Measurements from ENCODE around the gene ALKBH4. TPM values are rescaled to one million over a fixed set of nuclear protein-coding genes. Genes with fewer than 3 reads are reported as not detected.
A peak's percentile ranks its signal among the peaks of the same experiment; 100 is the strongest.

The ALKBH4 gene
- total RNA-seq, 1 donor from 2014 or later = 10.4 TPM

DNA sequence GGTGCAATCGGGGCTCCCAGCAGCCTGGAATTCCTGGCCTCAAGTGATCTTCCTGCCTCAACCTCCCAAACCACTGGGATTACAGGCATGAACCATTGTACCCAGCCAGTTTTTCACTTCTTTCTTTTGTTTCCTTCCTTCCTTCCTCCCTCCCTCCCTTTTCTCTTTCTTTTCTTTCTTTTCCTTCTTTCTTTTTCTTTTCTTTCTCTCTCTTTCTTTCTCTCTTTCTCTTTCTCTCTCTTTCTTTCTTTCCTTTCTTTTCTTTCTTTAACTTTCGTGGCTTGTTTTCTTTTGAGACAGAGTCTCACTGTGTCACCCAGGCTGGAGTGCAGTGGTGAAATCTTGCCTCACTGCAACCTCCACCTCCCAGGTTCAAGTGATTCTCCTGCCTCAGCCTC is 19.0 kb downstream of the ALKBH4 start:
- Histone ChIP-seq H3K9ac (ENCODE audit: low read depth in 1 of 3, low read length in 3 of 3) (no peak overlapping the region), H3K27me3 (ENCODE audit: control insufficient read depth in 3 of 3, insufficient read depth in 3 of 3, low read length in 3 of 3) (no peaks in the 10 kb centered on the region), H3K4me1 (ENCODE audit: control insufficient read depth in 3 of 3, insufficient read depth in 3 of 3, low read length in 3 of 3) (peaks cover under 1 to 1% (median 1%) of the 10 kb centered on the region in 3 donors), H3K4me3 (ENCODE audit: low read length in 3 of 3) (no peak overlapping the region), H3K36me3 (ENCODE audit: control insufficient read depth in 3 of 3, insufficient read depth in 3 of 3, low read length in 3 of 3) (peaks cover 0 to 8% (median 6%) of the 10 kb centered on the region in 3 donors), H3K27ac (ENCODE audit: low read depth, low read length) (no peak overlapping the region), H3K9me3 (ENCODE audit: control insufficient read depth in 3 of 3, low read length in 3 of 3) (no peaks in the 10 kb centered on the region)

DNA sequence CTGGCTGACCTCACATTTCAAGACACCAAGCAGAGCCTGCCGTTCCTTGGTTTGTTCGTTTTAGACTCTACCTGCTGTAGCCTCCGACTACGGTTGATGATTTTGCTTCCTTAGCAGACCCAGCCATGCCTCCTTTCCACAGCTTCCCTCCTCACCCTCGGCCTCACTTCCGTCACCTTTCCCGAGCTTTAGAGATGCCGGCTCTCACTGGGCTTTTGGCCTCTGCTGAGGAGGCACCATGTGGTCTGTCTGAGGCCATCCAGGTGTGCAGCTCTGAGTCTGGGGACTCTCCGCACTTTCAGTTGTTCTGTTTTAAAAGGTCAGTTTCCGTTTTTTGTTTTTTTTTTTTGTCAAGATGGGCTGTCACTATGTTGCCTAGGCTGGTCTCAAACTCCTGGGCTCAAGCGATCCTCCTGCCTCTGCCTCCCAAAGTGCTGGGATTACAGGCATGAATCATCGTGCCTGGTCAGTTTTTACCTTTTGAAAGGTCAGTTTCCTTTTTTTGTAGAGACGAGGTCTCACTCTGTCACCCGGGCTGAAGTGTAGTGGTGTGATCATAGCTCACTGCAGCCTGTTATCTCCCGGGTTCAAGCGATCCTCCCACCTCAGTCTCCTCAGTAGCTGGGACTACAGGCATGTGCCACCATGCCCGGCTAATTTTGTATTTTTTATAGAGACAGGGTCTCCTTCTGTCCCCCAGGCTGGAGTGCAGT is 19.5 kb downstream of the ALKBH4 start:
- Histone ChIP-seq H3K27me3 (ENCODE audit: control insufficient read depth in 3 of 3, insufficient read depth in 3 of 3, low read length in 3 of 3) (no peaks in the 10 kb centered on the region), H3K9ac (ENCODE audit: low read depth in 1 of 3, low read length in 3 of 3) (no peak overlapping the region), H3K4me1 (ENCODE audit: control insufficient read depth in 3 of 3, insufficient read depth in 3 of 3, low read length in 3 of 3) (peaks cover 6 to 7% (median 7%) of the 10 kb centered on the region in 3 donors), H3K27ac (ENCODE audit: low read depth, low read length) (no peak overlapping the region), H3K9me3 (ENCODE audit: control insufficient read depth in 3 of 3, low read length in 3 of 3) (no peaks in the 10 kb centered on the region), H3K36me3 (ENCODE audit: control insufficient read depth in 3 of 3, insufficient read depth in 3 of 3, low read length in 3 of 3) (peaks cover 0 to 8% (median 6%) of the 10 kb centered on the region in 3 donors), H3K4me3 (ENCODE audit: low read length in 3 of 3) (no peak overlapping the region)

DNA sequence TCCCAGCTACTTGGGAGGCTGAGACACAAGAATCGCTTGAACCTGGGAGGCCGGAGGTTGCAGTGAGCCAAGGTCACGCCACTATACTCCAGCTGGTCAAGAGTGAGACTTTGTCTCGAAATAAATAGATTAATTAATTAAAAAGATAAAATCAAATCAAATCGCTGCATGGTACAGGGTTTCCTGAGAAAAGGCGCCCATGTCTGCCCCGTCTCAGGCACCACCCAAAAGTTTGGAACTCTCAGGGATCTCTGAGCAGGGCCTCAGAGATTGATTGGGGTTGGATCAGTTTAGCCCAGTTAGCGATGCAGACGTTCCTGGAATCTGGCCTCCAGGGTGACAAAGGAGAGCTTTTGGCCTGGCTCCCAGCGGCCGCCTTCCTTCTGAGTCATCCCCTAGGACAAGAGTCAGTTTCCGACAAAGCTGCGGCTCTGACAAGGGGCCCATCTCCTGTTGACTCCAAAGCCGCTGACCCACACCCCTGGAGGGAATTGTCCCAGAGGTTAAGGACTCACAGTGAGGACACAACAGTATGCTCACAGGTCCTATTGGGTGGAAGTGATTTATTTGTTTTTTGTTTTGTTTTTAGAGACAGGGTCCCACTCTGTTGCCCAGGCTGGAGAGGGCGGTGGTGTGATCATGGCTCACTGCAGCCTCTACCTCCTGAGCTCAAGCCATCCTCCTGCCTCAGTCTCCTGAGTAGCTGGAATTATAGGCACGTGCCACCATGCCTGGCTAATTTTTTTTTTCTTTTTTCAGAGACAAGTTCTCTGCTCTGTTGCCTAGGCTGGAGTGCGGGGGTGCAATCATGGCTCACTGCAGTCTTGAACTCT is 24.5 kb downstream of the ALKBH4 start:
- no peaks in the 10 kb centered on the region for H3K9me3 ChIP-seq (ENCODE audit: control insufficient read depth in 3 of 3, low read length in 3 of 3)
- no peaks in the 10 kb centered on the region for H3K27me3 ChIP-seq (ENCODE audit: control insufficient read depth in 3 of 3, insufficient read depth in 3 of 3, low read length in 3 of 3)
- peaks cover 8 to 11% (median 8%) of the 10 kb centered on the region in 3 donors for H3K4me1 ChIP-seq (ENCODE audit: control insufficient read depth in 3 of 3, insufficient read depth in 3 of 3, low read length in 3 of 3)
- no peaks in the 10 kb centered on the region for H3K36me3 ChIP-seq (ENCODE audit: control insufficient read depth in 3 of 3, insufficient read depth in 3 of 3, low read length in 3 of 3)
- peak overlapping the region in 1 of 3 donors; percentile 13 for H3K4me3 ChIP-seq (ENCODE audit: low read length in 3 of 3)
- no peak overlapping the region for H3K27ac ChIP-seq (ENCODE audit: low read depth, low read length)
- H3K9ac ChIP-seq (ENCODE audit: low read depth in 1 of 3, low read length in 3 of 3) = peak overlapping the region; percentile 11 to 45 (median 43)

DNA sequence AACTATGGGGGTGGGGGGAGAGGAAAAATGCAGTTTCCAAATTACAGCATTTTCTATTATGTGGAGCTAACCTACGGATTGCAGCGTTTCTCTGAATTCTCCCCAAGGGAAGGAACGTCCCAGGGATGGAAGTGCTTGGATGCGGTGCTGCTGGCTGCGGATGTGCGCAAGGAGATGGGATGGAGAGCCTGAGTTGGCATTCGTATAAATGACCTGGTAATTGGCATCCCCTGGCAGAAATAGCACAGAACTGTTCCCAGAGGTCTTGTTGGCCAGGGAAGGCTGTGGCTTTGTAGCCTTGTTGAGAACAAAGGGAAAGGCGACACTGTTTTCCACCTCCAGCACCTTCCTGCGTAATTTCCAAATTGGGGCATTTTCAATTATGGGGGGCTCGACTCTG is 28.5 kb downstream of the ALKBH4 start:
- H3K9me3 ChIP-seq (ENCODE audit: control insufficient read depth in 3 of 3, low read length in 3 of 3) = no peaks in the 10 kb centered on the region
- H3K4me3 ChIP-seq (ENCODE audit: low read length in 3 of 3) = no peak overlapping the region
- no peak overlapping the region for H3K9ac ChIP-seq (ENCODE audit: low read depth in 1 of 3, low read length in 3 of 3)
- peaks cover 17 to 32% (median 29%) of the 10 kb centered on the region in 3 donors for H3K4me1 ChIP-seq (ENCODE audit: control insufficient read depth in 3 of 3, insufficient read depth in 3 of 3, low read length in 3 of 3)
- no peaks in the 10 kb centered on the region for H3K36me3 ChIP-seq (ENCODE audit: control insufficient read depth in 3 of 3, insufficient read depth in 3 of 3, low read length in 3 of 3)
- no peaks in the 10 kb centered on the region for H3K27me3 ChIP-seq (ENCODE audit: control insufficient read depth in 3 of 3, insufficient read depth in 3 of 3, low read length in 3 of 3)
- H3K27ac ChIP-seq (ENCODE audit: low read depth, low read length) = no peak overlapping the region

DNA sequence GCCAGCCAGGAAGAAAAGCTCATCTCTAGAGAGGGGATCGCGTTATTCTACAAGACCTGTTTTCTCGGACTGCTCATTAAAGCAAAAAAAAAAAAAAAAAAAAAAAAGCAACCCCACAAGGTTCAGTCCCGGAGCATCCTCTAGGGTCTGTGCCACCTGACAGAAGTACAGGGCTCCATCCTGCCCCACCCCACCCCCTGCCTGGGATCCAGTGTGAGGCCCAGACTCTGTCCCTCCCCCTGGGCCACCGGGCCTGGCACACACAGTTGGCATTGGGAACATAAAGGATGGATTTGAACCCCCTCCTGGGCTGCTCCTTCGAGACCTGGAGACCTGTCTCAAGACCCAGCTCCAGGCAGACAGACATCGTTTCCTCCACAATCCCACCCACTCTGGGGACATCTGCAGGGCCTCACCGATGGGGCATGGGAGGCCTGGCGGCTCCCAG is 30.6 kb downstream of the ALKBH4 start:
- H3K4me3 ChIP-seq (ENCODE audit: low read length in 3 of 3) = peak overlapping the region; percentile 66 to 69 (median 66)
- H3K4me1 ChIP-seq (ENCODE audit: control insufficient read depth in 3 of 3, insufficient read depth in 3 of 3, low read length in 3 of 3) = peaks cover 9 to 23% (median 18%) of the 10 kb centered on the region in 3 donors
- H3K27me3 ChIP-seq (ENCODE audit: control insufficient read depth in 3 of 3, insufficient read depth in 3 of 3, low read length in 3 of 3) = no peaks in the 10 kb centered on the region
- H3K9ac ChIP-seq (ENCODE audit: low read depth in 1 of 3, low read length in 3 of 3) = peak overlapping the region in 2 of 3 donors; percentile 40 to 66
- H3K27ac ChIP-seq (ENCODE audit: low read depth, low read length) = no peak overlapping the region
- H3K9me3 ChIP-seq (ENCODE audit: control insufficient read depth in 3 of 3, low read length in 3 of 3) = no peaks in the 10 kb centered on the region
- no peaks in the 10 kb centered on the region for H3K36me3 ChIP-seq (ENCODE audit: control insufficient read depth in 3 of 3, insufficient read depth in 3 of 3, low read length in 3 of 3)

DNA sequence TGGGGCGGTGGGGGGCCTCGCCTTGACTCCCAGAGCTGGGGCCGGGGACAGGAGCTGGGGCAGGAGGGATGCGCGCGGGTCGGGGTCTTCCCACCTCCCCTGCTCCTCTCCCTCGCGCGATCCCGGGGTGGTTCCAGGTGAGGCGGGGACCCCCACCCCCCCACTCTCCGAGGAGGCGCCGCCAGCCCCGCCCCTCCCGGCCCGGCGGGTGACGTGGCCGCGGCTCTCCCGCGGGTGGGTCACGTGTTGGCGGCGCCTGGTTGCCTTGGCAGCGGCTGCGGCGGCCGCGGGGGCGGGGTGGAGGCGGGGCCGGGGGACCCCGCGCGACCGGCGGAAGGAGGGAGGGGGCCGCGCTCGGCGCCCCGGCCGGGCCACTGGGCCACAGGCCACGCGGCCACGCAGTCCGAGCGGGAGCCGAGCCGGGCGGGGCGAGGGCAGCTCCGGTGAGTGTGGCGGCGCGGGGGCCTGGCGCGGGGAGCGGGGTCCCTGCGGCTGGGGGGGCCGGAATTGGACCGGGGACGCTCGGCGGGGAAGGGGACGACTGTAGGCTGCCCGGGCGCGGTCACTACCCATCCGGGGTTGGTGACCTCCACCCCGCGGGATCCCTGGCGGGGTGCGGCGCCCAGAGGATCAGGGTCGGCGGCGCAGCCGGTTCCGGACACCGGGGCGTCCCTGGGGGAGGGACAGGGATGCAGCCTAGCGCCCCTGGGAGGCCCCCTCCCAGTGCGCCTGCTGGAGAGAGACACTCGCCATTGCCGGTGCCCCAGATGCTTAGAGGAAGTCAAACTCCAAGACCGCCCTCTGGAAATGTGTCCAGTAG is 31.2 kb downstream of the ALKBH4 start, which contains the start of gene ORAI2:
Gene ORAI2 (plus strand): TSS at position 357 of the 820 bp plus-strand sequence. CDS start 5,382 bp downstream, outside the sequence.
- H3K27ac ChIP-seq (ENCODE audit: low read depth, low read length) = no peak within 1 kb of the TSS
- H3K27me3 ChIP-seq (ENCODE audit: control insufficient read depth in 3 of 3, insufficient read depth in 3 of 3, low read length in 3 of 3) = no peaks in the 10 kb centered on the region

DNA sequence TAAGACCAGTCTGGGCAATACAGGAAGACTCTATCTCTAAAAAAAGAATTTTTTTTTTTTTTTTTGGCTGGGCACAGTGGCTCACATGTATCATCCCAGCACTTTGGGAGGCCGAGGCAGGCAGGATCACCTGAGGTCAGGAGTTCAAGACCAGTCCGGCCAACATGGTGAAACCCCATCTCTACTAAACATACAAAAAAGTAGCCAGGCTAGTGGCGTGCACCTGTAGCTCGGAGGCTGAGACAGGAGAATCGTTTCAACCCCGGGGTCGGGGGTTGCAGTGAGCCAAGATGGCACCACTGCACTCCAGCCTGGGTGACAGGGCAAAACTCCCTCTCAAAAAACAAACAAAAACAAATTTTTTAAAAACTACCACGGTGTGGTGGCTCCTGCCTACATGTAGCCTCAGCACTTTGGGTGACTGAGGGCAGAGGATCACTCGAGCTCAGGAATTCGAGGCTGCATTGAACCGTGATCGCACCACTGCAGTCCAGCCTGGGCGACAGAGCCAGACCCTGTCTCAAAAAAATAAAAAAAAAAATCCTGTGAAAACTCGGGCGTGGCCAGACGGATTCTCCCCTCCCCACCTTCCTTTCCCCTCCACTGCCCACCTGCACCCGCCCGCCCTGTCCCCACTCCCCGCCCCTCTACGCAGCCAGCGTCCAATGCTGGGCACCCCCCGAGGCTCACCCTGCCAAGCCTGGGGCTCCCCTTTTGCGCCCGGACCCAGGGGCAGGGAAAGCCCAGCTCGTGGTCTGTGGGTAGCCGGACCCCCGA is 32.0 kb downstream of the ALKBH4 start:
- H3K4me3 ChIP-seq (ENCODE audit: low read length in 3 of 3) = peak overlapping the region; percentile 23 to 66 (median 58)
- peak overlapping the region in 2 of 3 donors; percentile 32 to 40 for H3K9ac ChIP-seq (ENCODE audit: low read depth in 1 of 3, low read length in 3 of 3)
- H3K9me3 ChIP-seq (ENCODE audit: control insufficient read depth in 3 of 3, low read length in 3 of 3) = no peaks in the 10 kb centered on the region
- H3K27ac ChIP-seq (ENCODE audit: low read depth, low read length) = no peak overlapping the region
- H3K27me3 ChIP-seq (ENCODE audit: control insufficient read depth in 3 of 3, insufficient read depth in 3 of 3, low read length in 3 of 3) = no peaks in the 10 kb centered on the region
- H3K36me3 ChIP-seq (ENCODE audit: control insufficient read depth in 3 of 3, insufficient read depth in 3 of 3, low read length in 3 of 3) = peaks cover 0 to 3% (median 0%) of the 10 kb centered on the region in 3 donors
- H3K4me1 ChIP-seq (ENCODE audit: control insufficient read depth in 3 of 3, insufficient read depth in 3 of 3, low read length in 3 of 3) = peaks cover 9 to 23% (median 18%) of the 10 kb centered on the region in 3 donors

More for the DNA sequence above, 31.2 kb downstream of the ALKBH4 start, which contains the start of gene ORAI2:
- Histone ChIP-seq H3K4me1 (ENCODE audit: control insufficient read depth in 3 of 3, insufficient read depth in 3 of 3, low read length in 3 of 3) (peaks cover 9 to 23% (median 18%) of the 10 kb centered on the region in 3 donors), H3K9ac (ENCODE audit: low read depth in 1 of 3, low read length in 3 of 3) (peak within 1 kb of the TSS in 2 of 3 donors; percentile 40 to 66), H3K9me3 (ENCODE audit: control insufficient read depth in 3 of 3, low read length in 3 of 3) (no peaks in the 10 kb centered on the region), H3K4me3 (ENCODE audit: low read length in 3 of 3) (peak within 1 kb of the TSS; percentile 66 to 69 (median 66)), H3K36me3 (ENCODE audit: control insufficient read depth in 3 of 3, insufficient read depth in 3 of 3, low read length in 3 of 3) (no peaks in the 10 kb centered on the region)

DNA sequence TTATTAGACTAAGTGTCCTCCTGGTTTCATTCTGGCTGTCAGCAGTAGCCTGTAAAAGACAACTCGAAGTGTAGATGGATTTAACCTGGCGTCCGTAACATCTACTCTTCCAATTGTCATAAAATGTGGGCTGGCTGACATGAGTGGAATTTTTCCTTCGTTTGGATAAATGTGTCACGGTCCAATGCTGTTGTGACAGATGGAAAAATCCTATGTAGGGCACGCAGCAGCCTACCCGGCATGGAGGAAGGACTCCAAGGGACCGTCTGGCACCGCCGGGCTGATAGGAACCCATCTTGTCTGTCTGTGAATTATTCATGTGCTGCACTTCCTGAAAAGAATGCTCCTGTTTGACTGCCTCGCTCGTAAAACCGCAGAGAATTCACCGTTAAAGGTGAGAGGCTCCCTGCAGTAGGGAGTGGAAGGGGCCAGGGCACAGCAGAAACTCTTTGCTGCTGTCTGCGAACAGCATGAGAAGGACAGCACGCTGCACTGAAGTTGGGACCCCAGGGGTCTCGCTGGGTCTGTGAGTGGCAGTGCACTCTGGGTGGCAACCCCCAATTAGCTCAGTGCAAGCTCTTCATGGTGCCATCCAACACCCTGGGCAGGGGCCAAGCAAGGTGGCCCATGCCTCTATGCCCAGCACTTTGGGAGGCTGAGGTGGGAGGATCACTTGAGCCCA is 32.9 kb downstream of the ALKBH4 start:
- Histone ChIP-seq H3K27ac (ENCODE audit: low read depth, low read length) (no peak overlapping the region), H3K9me3 (ENCODE audit: control insufficient read depth in 3 of 3, low read length in 3 of 3) (no peaks in the 10 kb centered on the region), H3K4me1 (ENCODE audit: control insufficient read depth in 3 of 3, insufficient read depth in 3 of 3, low read length in 3 of 3) (peaks cover 9 to 25% (median 18%) of the 10 kb centered on the region in 3 donors)

More for the DNA sequence above, 32.9 kb downstream of the ALKBH4 start:
- Histone ChIP-seq H3K4me3 (ENCODE audit: low read length in 3 of 3) (no peak overlapping the region), H3K36me3 (ENCODE audit: control insufficient read depth in 3 of 3, insufficient read depth in 3 of 3, low read length in 3 of 3) (peaks cover under 1 to 11% (median 1%) of the 10 kb centered on the region in 3 donors), H3K9ac (ENCODE audit: low read depth in 1 of 3, low read length in 3 of 3) (peak overlapping the region in 1 of 3 donors; percentile 33), H3K27me3 (ENCODE audit: control insufficient read depth in 3 of 3, insufficient read depth in 3 of 3, low read length in 3 of 3) (no peaks in the 10 kb centered on the region)
